Esophagus squamous epithelium (tissue), 4 donors: ENCODE measurements around the gene ENTPD2.

ENCODE experiments used
- CTCF ChIP-seq, 6 experiments: fragments of 450-650 bp in 4 of 6; fragments of 200-600 bp in 2 of 6; sonication (generic) in 2 of 6; IDR thresholded peaks; one replicate each; pipeline ENCODE4 v1.5.1; 2016 to 2019; ENCODE audit warnings: antibody characterized with exemption in 6 of 6, mild to moderate bottlenecking in 4 of 6, moderate library complexity in 4 of 6
- POLR2A ChIP-seq, 4 donors: fragments of 450-650 bp; IDR thresholded peaks; one replicate each; pipeline ENCODE4 v1.6.1; 2017; ENCODE audit warnings: antibody characterized with exemption in 4 of 4, mild to moderate bottlenecking in 4 of 4, moderate library complexity in 3 of 4

GRCh38 chr9:137064880-137065164, 11.0 kb upstream of the ENTPD2 start:
- TF ChIP-seq CTCF (IDR thresholded peaks at IDR 0.05) (no peak), POLR2A (IDR thresholded peaks at IDR 0.05) (no peak)
